RKO (cell line): ENCODE measurements around the gene RHOXF2B.
"Not testable (repeated sequence)": the region's sequence is repeated elsewhere in the genome, so short reads cannot be mapped to it uniquely, and the experiment has no call there.

Experiments used
- DNase-seq: peaks from one replicate; pipeline ENCODE4 v3.0.0-alpha.2; 2016; ENCODE audit warnings: low spot score

Gene RHOXF2B

GRCh38 chrX:120077590-120077989 is at the start of gene RHOXF2B:
TSS of gene RHOXF2B (minus strand) at chrX:120077690. CDS start at chrX:120077552, 138 bp downstream.
- not testable (repeated sequence) for DNase-seq

- no peak for DNase-seq
Measured at GRCh38 chrX:120125444-120125843, 48.0 kb upstream of the RHOXF2B start.

DNA sequence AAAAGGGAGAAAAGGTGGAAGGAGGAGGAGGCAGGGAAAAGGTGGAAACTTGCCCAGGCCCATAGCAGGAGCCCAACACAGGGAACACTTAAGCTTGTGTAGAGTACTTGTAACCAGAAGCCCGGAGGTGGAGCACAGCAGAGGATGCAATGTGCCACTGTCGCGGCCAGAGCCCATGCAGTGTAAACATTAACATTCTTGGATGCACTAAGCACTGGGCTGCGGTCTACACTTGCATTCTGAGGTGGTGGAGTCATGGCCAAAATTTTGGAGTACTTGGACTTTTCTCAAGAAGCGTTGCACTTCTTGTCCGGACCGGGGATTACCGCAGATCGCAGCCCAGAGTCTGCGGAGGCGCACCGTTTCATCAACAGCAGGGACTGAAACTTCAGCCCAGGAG is 42.7 kb upstream of the RHOXF2B start:
- DNase-seq, result no peak

- DNase-seq, result no peak
Measured at GRCh38 chrX:120115438-120115963, 38.0 kb upstream of the RHOXF2B start, which contains the start of gene RHOXF1. TSS of gene RHOXF1 (minus strand) at chrX:120115913. CDS start at chrX:120115862, 51 bp downstream.

- no peak for DNase-seq
Measured at GRCh38 chrX:120111611-120112010, 34.1 kb upstream of the RHOXF2B start.

DNA sequence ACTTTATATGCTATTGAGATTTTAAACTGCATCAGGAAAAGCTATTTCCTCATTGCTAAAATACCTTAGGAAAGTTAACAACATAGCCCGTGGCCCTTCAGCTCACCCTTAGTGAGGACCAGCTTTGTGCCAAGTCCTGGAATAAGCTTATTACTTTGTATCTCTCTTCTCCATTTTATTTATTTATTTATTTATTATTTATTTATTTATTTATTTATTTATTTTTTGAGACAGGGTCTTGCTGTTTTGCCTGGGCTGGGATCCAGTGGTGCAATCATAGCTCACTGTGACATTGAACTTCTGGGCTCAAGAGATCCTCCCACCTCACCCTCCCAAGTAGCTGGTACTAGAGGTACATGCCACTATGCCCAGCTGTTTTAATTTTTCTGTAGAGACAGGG is 31.9 kb upstream of the RHOXF2B start:
- DNase-seq, result no peak

- DNase-seq, result not testable (repeated sequence)
Measured at GRCh38 chrX:120104707-120105106, 27.2 kb upstream of the RHOXF2B start.

- DNase-seq, result not testable (repeated sequence)
Measured at GRCh38 chrX:120101057-120101456, 23.6 kb upstream of the RHOXF2B start.

GRCh38 chrX:120090208-120090607 is 12.7 kb upstream of the RHOXF2B start:
- no peak for DNase-seq

- no peak for DNase-seq
Measured at GRCh38 chrX:120087289-120088017, 10.0 kb upstream of the RHOXF2B start.

DNA sequence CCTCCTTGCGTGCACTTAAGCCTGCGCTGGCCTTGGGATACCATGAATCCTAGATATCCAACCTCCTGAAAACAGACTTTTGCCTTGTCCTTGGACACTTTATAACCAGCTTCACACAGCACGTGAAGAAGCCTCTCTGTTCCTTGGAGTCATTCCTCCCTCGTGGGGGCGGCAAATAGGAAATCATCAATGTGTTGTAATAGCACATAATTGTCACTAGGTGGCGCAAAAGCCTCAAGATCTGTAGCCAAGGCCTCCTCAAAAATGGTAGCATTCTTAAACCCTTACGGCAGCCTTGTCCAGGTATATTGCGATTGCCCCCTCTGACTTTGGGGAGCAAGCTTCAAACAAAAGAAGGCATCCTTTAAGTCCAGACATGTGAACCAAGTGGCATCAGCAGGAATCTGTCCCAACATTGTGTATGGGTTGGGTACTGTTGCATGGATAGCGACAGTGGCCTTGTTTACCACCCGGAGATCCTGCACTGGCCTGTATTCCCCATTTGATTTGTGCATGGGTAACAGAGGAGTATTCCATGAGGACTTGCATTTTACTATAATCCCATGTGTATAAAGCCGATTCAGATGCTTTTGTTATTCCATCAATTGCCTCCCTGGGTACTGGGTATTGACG is 8.2 kb upstream of the RHOXF2B start:
- DNase-seq, result not testable (repeated sequence)

- DNase-seq, result not testable (repeated sequence)
Measured at GRCh38 chrX:120066169-120066568, 11.3 kb downstream of the RHOXF2B start.

DNA sequence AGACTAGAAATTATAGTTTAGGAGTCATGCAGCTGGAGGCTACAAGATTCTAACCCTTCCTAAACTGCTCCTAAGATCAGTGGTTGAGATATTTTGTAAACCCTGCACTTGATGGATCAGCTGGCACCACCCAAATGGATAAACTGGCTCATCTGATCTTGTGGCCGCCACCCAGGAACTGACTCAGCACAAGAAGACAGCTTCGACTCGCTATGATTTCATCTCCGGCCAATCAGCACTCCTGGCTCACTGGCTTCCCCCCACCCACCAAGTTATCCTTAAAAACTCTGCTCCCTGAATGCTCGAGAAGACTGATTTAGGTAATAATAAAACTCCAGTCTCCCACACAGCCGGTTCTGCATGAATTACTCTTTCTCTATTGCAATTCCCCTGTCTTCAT is 34.8 kb downstream of the RHOXF2B start:
- DNase-seq, result not testable (repeated sequence)

GRCh38 chrX:120042247-120042646 is 35.2 kb downstream of the RHOXF2B start:
- not testable (repeated sequence) for DNase-seq

DNA sequence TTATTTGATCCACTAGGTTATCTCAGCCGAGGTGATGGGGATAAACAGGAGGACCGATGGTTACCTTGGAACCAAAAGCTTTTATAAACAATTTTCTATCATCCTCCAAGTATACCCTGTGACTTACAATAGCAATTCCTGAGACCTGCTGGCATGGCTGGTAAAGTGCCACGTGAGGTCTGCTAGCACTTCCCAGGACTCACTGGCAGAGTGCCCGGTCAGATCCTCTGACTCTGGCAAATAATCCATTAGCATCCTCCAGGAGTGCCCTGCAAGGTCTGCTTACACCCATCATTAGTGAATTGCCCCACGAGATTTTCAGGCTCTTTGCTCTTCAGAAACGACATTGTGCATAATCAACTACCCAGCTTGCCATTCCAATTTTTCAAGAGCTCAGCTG is 37.3 kb downstream of the RHOXF2B start:
- DNase-seq, result not testable (repeated sequence)

GRCh38 chrX:120039087-120039733 is 38.3 kb downstream of the RHOXF2B start:
- DNase-seq, result not testable (repeated sequence)

DNA sequence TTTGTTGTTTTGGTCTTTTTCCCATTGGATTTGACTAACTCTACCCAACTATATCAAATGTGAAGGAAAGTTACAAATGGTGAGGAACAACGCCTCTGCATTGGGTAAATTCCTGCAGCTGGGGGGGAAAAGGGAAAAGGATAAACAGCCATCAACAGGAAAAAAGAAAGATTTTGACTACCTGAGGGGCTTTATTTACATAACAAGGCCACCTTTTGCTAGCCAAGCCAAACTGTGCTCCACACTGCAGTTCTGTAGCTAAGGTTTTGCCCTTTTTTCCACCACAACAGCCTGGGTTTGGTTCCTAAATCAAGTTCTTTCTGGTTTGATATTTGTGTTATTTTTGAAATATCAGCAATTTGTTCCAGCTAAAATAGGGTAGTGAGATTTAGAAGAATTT is 40.8 kb downstream of the RHOXF2B start:
- no peak for DNase-seq

- DNase-seq, result not testable (repeated sequence)
Measured at GRCh38 chrX:120035522-120036309, 41.8 kb downstream of the RHOXF2B start.

GRCh38 chrX:120029354-120029753 is 48.1 kb downstream of the RHOXF2B start:
- no peak for DNase-seq

DNA sequence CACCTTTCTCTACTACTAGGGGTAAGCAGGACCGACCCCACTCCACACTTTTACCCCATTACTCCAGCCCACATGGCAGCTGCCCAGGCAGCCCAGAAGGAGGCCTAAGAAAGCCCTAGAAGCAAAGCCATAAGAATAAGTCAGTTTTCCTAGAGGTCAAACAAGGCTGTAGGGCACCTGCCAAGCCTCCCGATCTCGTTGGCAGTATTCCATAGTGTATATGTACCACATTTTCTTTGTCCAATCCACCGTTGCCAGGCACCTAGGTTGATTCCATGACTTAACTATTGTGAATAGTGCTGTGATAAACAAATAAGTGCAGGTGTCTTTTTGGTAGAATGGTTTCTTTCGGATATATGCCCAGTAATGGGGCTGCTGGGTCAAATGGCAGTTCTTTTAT is 54.2 kb downstream of the RHOXF2B start:
- no peak for DNase-seq

GRCh38 chrX:120022763-120023162 is 54.7 kb downstream of the RHOXF2B start:
- no peak for DNase-seq
